Smooth muscle cell (in vitro differentiated cells): ENCODE data around the gene LAPTM5. TPM values are rescaled to one million over a fixed set of nuclear protein-coding genes. Genes with fewer than 3 reads are reported as not detected.

Source experiments
- DNase-seq: peaks from one replicate; lab custom pipeline; 2025; ENCODE audit not compliant: unreplicated experiment; lab: John Stamatoyannopoulos, UW
- H2AFZ ChIP-seq: fragments of 200-600 bp; sonication (generic); 2 replicates; pipeline ENCODE4 v1.6.0; 2016; ENCODE audit warnings: antibody characterized with exemption, low read depth, mild to moderate bottlenecking
- H3F3A ChIP-seq: fragments of 200-600 bp; sonication (generic); 2 replicates; pipeline ENCODE4 v1.6.0; 2017; ENCODE audit warnings: antibody characterized with exemption, low read depth
- H3K27ac ChIP-seq: fragments of 200-600 bp; sonication (generic); 2 replicates; pipeline ENCODE4 v1.5.1; 2016; ENCODE audit warnings: low read depth, mild to moderate bottlenecking
- H3K27me3 ChIP-seq: fragments of 200-600 bp; sonication (generic); 2 replicates; pipeline ENCODE4 v1.6.1; 2016; ENCODE audit warnings: low read depth, mild to moderate bottlenecking
- H3K36me3 ChIP-seq: fragments of 200-600 bp; sonication (generic); 2 replicates; pipeline ENCODE4 v1.5.1; 2016; ENCODE audit warnings: low read depth
- H3K4me1 ChIP-seq: fragments of 200-600 bp; sonication (generic); 2 replicates; pipeline ENCODE4 v1.5.1; 2016; ENCODE audit warnings: low read depth
- H3K4me2 ChIP-seq: fragments of 200-600 bp; sonication (generic); 2 replicates; pipeline ENCODE4 v1.6.0; 2016; ENCODE audit warnings: mild to moderate bottlenecking
- H3K4me3 ChIP-seq: fragments of 200-600 bp; sonication (generic); 2 replicates; pipeline ENCODE4 v1.5.1; 2016; ENCODE audit warnings: mild to moderate bottlenecking
- H3K79me2 ChIP-seq: fragments of 200-600 bp; sonication (generic); 2 replicates; pipeline ENCODE4 v1.6.0; 2016; ENCODE audit warnings: low read depth, mild to moderate bottlenecking
- H3K9ac ChIP-seq: fragments of 200-600 bp; sonication (generic); 2 replicates; pipeline ENCODE4 v1.6.0; 2016; ENCODE audit warnings: low read depth
- H3K9me3 ChIP-seq: fragments of 200-600 bp; sonication (generic); replicated peaks from 2 replicates; pipeline ENCODE4 v1.5.1; 2016; ENCODE audit warnings: low read depth
- H4K20me1 ChIP-seq: fragments of 200-600 bp; sonication (generic); 2 replicates; pipeline ENCODE4 v1.6.0; 2016; ENCODE audit warnings: low read depth
- WGBS: methylation state at CpG from one replicate; pipeline ENCODE4 v1.1.7; 2016; ENCODE audit warnings: low lambda C conversion rate; 5-methylcytosine and 5-hydroxymethylcytosine counted together
- polyA plus RNA-seq: library from polyadenylated mRNA; unstranded; fragments of >200 nt; fragmentation: Nextera tagmentation; extraction: Ambion mirVana; gene quantifications from 2 replicates; pipeline ENCODE4 v1.2.1, GENCODE V29; 2016
- total RNA-seq: library from RNA; depleted of rRNA; stranded (reverse); fragments of >200 nt; gene quantifications from 2 replicates; pipeline ENCODE4 v1.2.3, GENCODE V29; 2014
- TF ChIP-seq, protein P1 (sequence below): fragments of 200-600 bp; sonication (generic); IDR thresholded peaks from 2 replicates; pipeline ENCODE4 v1.5.1; 2017; ENCODE audit warnings: borderline replicate concordance, mild to moderate bottlenecking, antibody characterized with exemption; ENCODE audit not compliant: insufficient read depth, poor library complexity, severe bottlenecking

The LAPTM5 gene
- total and polyA plus RNA-seq, 2 experiments from 2014 or later = 0.63 to 1.4 TPM

DNA sequence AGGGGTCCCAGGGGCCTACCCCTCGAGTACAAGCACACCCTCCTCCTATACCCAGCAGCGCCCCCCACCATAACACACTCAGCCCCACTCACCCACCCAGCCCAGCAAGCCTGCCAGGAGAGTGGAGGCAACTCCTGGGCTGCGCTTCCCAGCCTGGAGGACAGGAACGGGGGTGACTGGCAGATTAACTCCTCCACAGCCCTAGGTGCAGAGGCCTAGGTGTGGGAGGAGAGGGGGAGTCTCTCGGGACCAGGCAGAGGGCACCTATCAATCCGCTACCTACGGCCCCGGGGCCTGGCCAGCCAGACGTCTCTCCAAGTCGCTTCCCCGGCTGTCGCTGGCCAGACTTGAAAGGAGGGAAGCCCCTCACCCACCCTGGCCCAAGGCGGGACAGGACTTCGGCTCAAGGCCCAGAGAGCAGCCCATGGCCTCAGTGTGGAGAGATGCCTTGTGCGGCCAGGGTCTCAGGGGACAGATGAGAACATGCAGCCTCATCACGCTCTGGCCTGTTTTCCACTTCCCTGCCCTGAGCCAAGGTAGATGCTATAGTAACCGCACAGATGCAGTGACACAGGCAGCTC lies 59.1 kb downstream of the LAPTM5 start:
- no peaks in the 10 kb centered on the region for H3K9me3 ChIP-seq
- no peak for DNase-seq
- H3K79me2 ChIP-seq = no peaks in the 10 kb centered on the region
- no peaks in the 10 kb centered on the region for H3K27me3 ChIP-seq
- no peaks in the 10 kb centered on the region for H3F3A ChIP-seq
- H3K9ac ChIP-seq = no peak overlapping the region
- TF ChIP-seq, protein P1, sequence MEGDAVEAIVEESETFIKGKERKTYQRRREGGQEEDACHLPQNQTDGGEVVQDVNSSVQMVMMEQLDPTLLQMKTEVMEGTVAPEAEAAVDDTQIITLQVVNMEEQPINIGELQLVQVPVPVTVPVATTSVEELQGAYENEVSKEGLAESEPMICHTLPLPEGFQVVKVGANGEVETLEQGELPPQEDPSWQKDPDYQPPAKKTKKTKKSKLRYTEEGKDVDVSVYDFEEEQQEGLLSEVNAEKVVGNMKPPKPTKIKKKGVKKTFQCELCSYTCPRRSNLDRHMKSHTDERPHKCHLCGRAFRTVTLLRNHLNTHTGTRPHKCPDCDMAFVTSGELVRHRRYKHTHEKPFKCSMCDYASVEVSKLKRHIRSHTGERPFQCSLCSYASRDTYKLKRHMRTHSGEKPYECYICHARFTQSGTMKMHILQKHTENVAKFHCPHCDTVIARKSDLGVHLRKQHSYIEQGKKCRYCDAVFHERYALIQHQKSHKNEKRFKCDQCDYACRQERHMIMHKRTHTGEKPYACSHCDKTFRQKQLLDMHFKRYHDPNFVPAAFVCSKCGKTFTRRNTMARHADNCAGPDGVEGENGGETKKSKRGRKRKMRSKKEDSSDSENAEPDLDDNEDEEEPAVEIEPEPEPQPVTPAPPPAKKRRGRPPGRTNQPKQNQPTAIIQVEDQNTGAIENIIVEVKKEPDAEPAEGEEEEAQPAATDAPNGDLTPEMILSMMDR = no peak
- 71% methylated on average over 17 of the region's 17 CpGs for WGBS
- no peaks in the 10 kb centered on the region for H4K20me1 ChIP-seq
- H3K4me3 ChIP-seq = no peak overlapping the region
- no peak overlapping the region for H3K27ac ChIP-seq
- no peak overlapping the region for H3K4me2 ChIP-seq
- H2AFZ ChIP-seq = no peak overlapping the region
- no peaks in the 10 kb centered on the region for H3K36me3 ChIP-seq
- H3K4me1 ChIP-seq = peaks cover 16% of the 10 kb centered on the region

DNA sequence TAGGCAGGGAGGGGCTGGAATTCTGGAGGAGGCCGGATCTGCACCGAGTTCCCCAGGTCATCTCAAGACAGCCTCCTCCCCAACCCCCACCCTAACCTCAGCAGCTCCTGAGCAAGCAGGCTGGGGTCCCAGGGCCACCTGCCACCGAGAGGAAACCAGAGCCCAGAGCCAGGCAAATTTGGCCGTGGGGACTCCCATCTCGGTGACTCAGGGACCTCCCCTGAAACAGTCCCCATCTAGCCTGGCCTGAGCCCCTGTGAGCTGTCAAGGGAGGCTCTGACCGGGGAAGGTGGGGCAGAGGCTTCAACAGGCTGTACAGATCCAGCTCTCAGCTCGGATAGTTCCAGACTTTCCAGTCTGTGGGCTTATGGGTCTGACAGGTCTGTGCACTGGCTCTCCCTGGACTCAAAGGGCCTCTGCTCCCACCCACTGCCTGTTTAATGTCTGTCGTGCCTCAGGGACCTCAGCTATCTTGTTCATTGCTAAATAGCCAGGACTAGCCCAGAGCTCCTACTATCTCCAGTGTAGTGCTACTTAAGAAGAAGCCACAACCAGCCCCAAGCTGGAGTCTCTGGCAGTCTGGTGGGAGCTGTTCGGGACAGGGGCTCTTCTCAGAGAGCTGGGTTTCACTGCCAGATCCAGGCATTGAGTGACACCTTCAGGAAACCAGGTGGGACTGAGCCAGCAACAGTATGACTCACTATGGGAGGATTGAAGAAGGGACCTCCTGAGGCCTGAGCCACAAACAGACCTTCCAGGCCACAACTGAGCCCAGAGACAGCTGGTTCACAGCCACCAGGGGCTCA lies 59.8 kb downstream of the LAPTM5 start:
- H3K79me2 ChIP-seq = no peaks in the 10 kb centered on the region
- no peaks in the 10 kb centered on the region for H4K20me1 ChIP-seq
- H3K36me3 ChIP-seq = no peaks in the 10 kb centered on the region
- no peak overlapping the region for H3K4me2 ChIP-seq
- WGBS = 42% methylated on average over 9 of the region's 9 CpGs
- H3F3A ChIP-seq = no peaks in the 10 kb centered on the region
- no peak overlapping the region for H3K9ac ChIP-seq
- H3K27me3 ChIP-seq = no peaks in the 10 kb centered on the region
- H3K4me3 ChIP-seq = no peak overlapping the region
- DNase-seq = no peak
- no peak overlapping the region for H3K27ac ChIP-seq
- TF ChIP-seq, protein P1 = no peak
- peaks cover 16% of the 10 kb centered on the region for H3K4me1 ChIP-seq
- no peak overlapping the region for H2AFZ ChIP-seq
- no peaks in the 10 kb centered on the region for H3K9me3 ChIP-seq

DNA sequence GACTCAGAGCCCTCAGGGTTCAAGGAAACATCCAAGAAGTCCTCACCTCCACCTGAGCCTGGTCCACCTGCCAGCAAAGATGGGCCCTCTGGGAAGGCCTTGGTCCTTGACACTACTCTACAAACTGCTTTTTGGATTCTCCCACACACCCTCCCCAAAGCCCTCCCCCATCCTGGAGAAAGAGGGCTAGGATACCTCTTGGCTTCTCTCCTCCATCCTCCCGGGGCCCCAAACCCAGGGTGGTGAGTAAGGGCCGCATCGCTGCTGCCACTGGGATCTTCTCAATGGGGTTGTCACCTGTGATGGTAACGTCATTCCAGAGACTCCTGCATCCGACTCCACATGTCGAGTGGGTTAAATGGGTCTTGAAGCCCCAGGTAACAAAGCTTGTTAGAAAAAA lies 60.7 kb downstream of the LAPTM5 start:
- no peak overlapping the region for H3K9ac ChIP-seq
- TF ChIP-seq, protein P1 = no peak
- DNase-seq = no peak
- no peaks in the 10 kb centered on the region for H3K36me3 ChIP-seq
- peaks cover 5% of the 10 kb centered on the region for H3K27me3 ChIP-seq
- no peaks in the 10 kb centered on the region for H4K20me1 ChIP-seq
- no peaks in the 10 kb centered on the region for H3F3A ChIP-seq
- H2AFZ ChIP-seq = no peak overlapping the region
- H3K4me3 ChIP-seq = no peak overlapping the region
- WGBS = 93% methylated on average over 6 of the region's 6 CpGs
- H3K9me3 ChIP-seq = no peaks in the 10 kb centered on the region
- peaks cover 16% of the 10 kb centered on the region for H3K4me1 ChIP-seq
- H3K27ac ChIP-seq = no peak overlapping the region
- H3K79me2 ChIP-seq = no peaks in the 10 kb centered on the region
- H3K4me2 ChIP-seq = no peak overlapping the region

DNA sequence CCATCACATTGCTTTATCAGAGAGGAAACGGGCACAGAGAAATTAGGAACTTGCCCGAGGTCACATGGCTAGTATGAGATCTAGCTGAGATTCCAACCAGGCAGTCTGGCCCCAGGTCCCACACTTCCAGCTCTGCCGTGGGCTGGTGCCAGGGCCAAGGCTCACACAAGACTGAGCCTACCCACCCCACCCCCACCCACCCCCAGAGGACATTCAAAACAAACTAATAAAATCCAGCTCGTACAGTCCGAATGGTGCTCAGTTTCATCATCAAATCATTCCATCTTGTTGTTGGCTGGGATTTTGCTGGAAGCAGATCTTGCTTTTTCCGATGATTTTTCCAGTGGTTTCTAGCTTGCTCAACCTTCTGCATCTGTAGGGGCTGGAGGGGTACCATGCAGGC lies 62.1 kb downstream of the LAPTM5 start:
- 57% methylated on average over 6 of the region's 6 CpGs for WGBS
- Histone ChIP-seq H3F3A (no peaks in the 10 kb centered on the region), H4K20me1 (no peaks in the 10 kb centered on the region), H3K4me2 (no peak overlapping the region), H3K4me1 (peaks cover 21% of the 10 kb centered on the region), H3K27ac (no peak overlapping the region), H3K36me3 (no peaks in the 10 kb centered on the region), H2AFZ (no peak overlapping the region), H3K9me3 (no peaks in the 10 kb centered on the region), H3K27me3 (peaks cover 5% of the 10 kb centered on the region), H3K9ac (no peak overlapping the region), H3K79me2 (no peaks in the 10 kb centered on the region), H3K4me3 (no peak overlapping the region)
- no peak for DNase-seq
- TF ChIP-seq, protein P1 = no peak
